Measurements from ENCODE around the gene PTPRT.

The PTPRT gene

DNA sequence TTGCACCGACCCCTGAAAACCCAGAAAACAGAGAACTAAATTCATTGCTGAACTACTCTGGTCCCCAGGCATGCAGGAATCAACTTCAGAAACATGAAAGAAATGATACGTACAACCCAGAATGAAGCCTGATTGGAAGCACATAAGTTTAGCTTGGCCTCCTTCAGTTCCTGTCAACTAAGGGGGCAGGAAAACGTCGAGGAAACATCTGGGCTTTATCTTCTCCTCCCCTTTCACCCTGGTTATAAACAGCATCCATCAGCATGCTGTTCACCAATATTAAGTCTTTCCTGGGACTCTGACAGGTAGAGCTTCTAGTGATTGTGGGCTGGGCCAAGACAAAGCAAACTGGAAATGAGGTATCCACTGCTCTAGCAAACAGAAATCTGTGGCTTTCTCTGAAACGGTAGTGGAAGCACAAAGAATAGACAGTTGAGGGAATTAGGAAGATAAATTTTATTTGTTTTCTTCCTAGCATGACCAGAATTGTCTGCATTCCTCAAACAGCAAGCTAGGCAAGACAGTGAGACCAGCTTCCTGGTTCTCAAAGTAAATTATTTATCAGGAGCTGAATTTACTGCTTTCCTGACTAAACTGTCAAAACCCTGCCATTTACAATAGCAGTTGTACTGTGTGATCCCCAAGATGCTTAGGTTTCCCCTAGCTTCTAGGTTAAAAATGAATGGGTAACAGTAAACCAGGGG is 134.4 kb downstream of the PTPRT start:
- no peak for DNase-seq
- no peak for ATAC-seq (ENCODE audit: insufficient read depth, low read depth)
- Histone ChIP-seq H3K79me2 (ENCODE audit: insufficient read depth, low read length) (no peaks in the 10 kb centered on the region), H3K36me3 (ENCODE audit: insufficient read depth, low read length) (no peaks in the 10 kb centered on the region), H3K4me2 (ENCODE audit: insufficient read depth, low read length) (no peak overlapping the region), H3K4me3 (ENCODE audit: low read depth in 1 of 2, low read length in 2 of 2) (no peak overlapping the region), H2AFZ (ENCODE audit: low read depth, low read length) (no peak overlapping the region), H3K27ac (ENCODE audit: low read length) (no peak overlapping the region), H3K9me3 (ENCODE audit: insufficient read depth, low read length, severe bottlenecking) (no peaks in the 10 kb centered on the region), H3K9ac (ENCODE audit: low read depth, low read length) (no peak overlapping the region), H4K20me1 (ENCODE audit: insufficient read depth, low read length) (0 out of 2 replicates have a peak, but pooled peaks cover 3% of the 10 kb centered on the region), H3K4me1 (ENCODE audit: insufficient read depth, low read length) (no peaks in the 10 kb centered on the region), H3K27me3 (ENCODE audit: insufficient read depth, low read length, poor library complexity) (peaks cover 4% of the 10 kb centered on the region)
- no peak for TF ChIP-seq EZH2 (IDR thresholded peaks at IDR 0.05; ENCODE audit: borderline replicate concordance, low read depth, low read length, severe bottlenecking)
- TF ChIP-seq, protein P1, sequence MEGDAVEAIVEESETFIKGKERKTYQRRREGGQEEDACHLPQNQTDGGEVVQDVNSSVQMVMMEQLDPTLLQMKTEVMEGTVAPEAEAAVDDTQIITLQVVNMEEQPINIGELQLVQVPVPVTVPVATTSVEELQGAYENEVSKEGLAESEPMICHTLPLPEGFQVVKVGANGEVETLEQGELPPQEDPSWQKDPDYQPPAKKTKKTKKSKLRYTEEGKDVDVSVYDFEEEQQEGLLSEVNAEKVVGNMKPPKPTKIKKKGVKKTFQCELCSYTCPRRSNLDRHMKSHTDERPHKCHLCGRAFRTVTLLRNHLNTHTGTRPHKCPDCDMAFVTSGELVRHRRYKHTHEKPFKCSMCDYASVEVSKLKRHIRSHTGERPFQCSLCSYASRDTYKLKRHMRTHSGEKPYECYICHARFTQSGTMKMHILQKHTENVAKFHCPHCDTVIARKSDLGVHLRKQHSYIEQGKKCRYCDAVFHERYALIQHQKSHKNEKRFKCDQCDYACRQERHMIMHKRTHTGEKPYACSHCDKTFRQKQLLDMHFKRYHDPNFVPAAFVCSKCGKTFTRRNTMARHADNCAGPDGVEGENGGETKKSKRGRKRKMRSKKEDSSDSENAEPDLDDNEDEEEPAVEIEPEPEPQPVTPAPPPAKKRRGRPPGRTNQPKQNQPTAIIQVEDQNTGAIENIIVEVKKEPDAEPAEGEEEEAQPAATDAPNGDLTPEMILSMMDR (IDR thresholded peaks at IDR 0.05; ENCODE audit: borderline replicate concordance, extremely low read depth, low read length, poor library complexity, severe bottlenecking), result no peak

DNA sequence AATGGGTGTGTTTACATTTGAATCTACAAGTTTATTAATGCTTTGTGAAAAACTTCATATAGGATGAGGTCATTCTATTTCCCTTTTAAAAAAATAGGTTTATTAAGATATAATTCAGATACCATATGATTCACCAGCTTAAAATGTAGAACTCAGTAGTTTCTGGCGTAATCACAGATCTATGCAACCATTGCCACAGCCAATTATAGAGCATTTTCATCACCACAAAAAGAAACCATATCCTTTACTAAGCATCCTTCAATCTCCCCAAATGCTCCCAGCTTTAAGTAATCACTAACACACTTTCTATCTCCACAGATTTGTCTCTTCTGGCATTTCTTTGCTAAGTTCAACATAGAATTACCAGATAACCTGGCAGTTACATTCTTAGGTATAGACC is 137.2 kb downstream of the PTPRT start:
- no peak for ATAC-seq (ENCODE audit: insufficient read depth, low read depth)

DNA sequence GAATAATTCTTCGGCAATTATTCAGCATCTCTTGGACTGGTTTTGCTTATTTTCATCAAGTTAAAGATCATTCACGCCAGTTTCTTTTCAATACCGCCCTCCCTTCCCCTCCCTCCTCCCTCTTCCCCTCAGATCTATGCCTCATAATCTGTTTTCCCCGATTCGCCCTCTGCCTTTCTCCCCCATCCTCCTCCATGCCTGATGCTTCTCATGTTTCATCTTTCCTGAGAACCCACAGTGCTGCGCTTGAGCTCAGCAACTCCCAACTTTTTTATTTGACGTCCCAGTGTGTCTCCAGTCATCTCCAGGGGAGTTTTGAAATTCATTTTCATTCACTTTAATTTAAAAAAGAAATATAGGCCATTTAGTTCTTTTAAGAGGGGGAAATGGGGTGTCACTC is 142.7 kb downstream of the PTPRT start:
- Histone ChIP-seq H3K4me2 (ENCODE audit: insufficient read depth, low read length) (no peak overlapping the region), H3K79me2 (ENCODE audit: insufficient read depth, low read length) (no peaks in the 10 kb centered on the region), H3K4me1 (ENCODE audit: insufficient read depth, low read length) (no peaks in the 10 kb centered on the region), H3K9me3 (ENCODE audit: insufficient read depth, low read length, severe bottlenecking) (no peaks in the 10 kb centered on the region), H3K36me3 (ENCODE audit: insufficient read depth, low read length) (no peaks in the 10 kb centered on the region), H3K27me3 (ENCODE audit: insufficient read depth, low read length, poor library complexity) (no peaks in the 10 kb centered on the region), H3K9ac (ENCODE audit: low read depth, low read length) (no peak overlapping the region), H3K4me3 (ENCODE audit: low read depth in 1 of 2, low read length in 2 of 2) (no peak overlapping the region), H3K27ac (ENCODE audit: low read length) (no peak overlapping the region), H2AFZ (ENCODE audit: low read depth, low read length) (no peak overlapping the region), H4K20me1 (ENCODE audit: insufficient read depth, low read length) (0 out of 2 replicates have a peak, but pooled peaks cover 4% of the 10 kb centered on the region)
- TF ChIP-seq, protein P1 (IDR thresholded peaks at IDR 0.05; ENCODE audit: borderline replicate concordance, extremely low read depth, low read length, poor library complexity, severe bottlenecking), result no peak
- no peak for TF ChIP-seq EZH2 (IDR thresholded peaks at IDR 0.05; ENCODE audit: borderline replicate concordance, low read depth, low read length, severe bottlenecking)
- DNase-seq (no peak), ATAC-seq (ENCODE audit: insufficient read depth, low read depth) (no peak)

More for the DNA sequence above, 137.2 kb downstream of the PTPRT start:
- Histone ChIP-seq H3K27me3 (ENCODE audit: insufficient read depth, low read length, poor library complexity) (peaks cover 4% of the 10 kb centered on the region), H3K4me3 (ENCODE audit: low read depth in 1 of 2, low read length in 2 of 2) (no peak overlapping the region), H3K36me3 (ENCODE audit: insufficient read depth, low read length) (no peaks in the 10 kb centered on the region), H3K4me2 (ENCODE audit: insufficient read depth, low read length) (no peak overlapping the region), H3K79me2 (ENCODE audit: insufficient read depth, low read length) (no peaks in the 10 kb centered on the region), H3K4me1 (ENCODE audit: insufficient read depth, low read length) (no peaks in the 10 kb centered on the region), H3K9me3 (ENCODE audit: insufficient read depth, low read length, severe bottlenecking) (no peaks in the 10 kb centered on the region), H3K9ac (ENCODE audit: low read depth, low read length) (no peak overlapping the region), H4K20me1 (ENCODE audit: insufficient read depth, low read length) (0 out of 2 replicates have a peak, but pooled peaks cover 3% of the 10 kb centered on the region), H3K27ac (ENCODE audit: low read length) (no peak overlapping the region), H2AFZ (ENCODE audit: low read depth, low read length) (no peak overlapping the region)
- no peak for DNase-seq
- TF ChIP-seq, protein P1 (IDR thresholded peaks at IDR 0.05; ENCODE audit: borderline replicate concordance, extremely low read depth, low read length, poor library complexity, severe bottlenecking), result no peak
- TF ChIP-seq EZH2 (IDR thresholded peaks at IDR 0.05; ENCODE audit: borderline replicate concordance, low read depth, low read length, severe bottlenecking), result no peak
